GM19238 (cell line): Measurements from ENCODE around the gene EFL1.
"Not testable (repeated sequence)": the region's sequence is repeated elsewhere in the genome, so short reads cannot be mapped to it uniquely, and the experiment has no call there.

ENCODE experiments used
- DNase-seq: peaks from one replicate; pipeline ENCODE4 v3.0.0; 2011; ENCODE audit warnings: low spot score; ENCODE audit not compliant: insufficient read length

EFL1 gene

DNA sequence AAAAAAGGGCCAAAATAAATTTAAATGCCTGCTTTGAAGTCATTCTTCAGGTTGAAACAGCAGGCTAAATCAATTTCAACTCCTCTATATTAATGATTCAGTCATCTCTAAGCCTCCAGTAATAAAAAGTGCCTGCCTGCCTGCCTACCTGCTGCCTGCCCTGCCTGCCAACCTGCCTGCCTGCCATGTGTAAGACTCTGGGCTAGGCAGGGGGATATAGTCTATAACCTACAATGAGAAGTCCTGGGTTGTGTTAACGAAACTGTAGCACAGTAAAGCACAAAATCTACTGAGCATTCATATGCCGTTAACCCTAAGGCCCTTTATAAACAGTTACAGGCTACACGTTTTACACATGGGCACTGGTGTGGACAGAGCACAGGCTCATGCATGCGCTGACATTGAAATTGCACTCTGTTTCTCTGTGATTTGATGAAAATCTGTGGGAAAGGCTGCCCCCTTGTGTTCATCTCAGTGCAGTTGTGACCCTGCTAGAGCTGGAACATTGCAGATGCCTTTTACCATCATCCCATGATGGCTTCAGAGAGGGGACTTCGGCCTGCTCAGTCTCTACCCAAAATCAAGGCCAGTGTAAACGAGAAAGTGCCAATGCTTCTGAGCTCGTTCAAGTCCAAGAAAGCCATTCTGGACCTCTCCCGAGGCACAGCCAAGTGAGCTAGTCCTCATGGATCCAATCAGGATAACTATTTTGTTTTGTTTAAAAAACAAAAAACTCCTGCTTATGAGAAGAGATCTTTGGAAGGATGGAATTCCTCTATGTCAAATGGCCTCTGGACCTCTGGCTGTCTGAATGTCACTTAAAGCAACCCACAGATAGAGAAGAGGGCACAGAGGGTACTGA, 64.6 kb downstream of the EFL1 start:
- peak; percentile 20 for DNase-seq

DNA sequence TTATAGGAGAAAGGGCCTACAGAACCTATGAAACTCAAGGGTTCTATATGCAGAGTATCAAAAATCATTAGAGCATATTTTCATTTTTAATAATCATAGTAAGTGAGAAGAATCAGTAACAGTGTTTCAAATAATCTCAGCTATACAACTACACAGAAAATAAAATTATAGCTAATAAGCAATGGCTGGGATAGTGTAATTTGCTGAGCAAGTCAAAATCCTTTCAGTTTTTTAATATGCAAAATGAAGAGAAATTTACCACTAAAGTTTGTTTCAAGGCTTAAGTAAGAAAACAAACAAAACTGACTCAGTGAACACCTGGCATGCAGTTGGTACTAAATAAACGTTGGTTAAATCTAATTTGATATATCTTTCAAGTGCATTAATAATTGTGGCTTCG, 66.2 kb downstream of the EFL1 start:
- no peak for DNase-seq

DNA sequence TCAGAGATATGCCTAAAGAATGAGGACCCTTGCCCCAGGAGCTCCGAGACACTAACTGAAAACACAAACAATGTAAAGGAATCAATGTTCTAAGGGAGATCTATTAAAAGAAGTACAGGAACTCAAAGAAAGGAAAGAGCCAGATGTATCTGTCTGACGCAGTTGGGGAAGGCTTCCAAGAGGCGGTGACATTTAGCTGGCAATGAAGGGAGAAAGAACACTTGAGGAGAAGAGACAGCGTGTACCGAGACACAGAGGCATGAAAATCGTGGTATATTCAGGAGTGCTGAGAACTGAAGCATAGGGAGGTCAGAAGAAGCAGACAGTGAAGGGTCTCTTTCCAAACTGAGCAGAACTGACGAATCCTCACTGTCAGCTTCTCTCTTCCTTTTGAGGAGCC, 66.7 kb downstream of the EFL1 start:
- DNase-seq = not testable (repeated sequence)

DNA sequence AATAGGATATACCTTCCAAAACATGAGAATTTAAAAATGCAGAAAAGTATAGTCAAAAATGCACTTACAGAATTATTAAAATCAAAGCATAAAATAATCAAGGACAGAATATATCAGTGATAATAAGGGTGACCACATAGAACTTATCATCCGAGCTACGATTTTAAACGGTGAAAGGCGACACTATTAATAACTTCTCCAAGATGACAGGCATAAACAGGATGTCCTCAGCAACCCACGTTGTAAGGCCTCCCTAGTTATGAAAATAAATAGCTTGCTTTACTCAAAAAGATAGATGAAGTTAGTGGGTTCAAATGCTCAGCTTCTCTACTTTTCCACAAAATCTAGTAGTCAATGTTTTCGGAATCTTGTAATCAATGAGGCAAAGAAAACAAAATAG, 68.0 kb downstream of the EFL1 start:
- DNase-seq = not testable (repeated sequence)

DNA sequence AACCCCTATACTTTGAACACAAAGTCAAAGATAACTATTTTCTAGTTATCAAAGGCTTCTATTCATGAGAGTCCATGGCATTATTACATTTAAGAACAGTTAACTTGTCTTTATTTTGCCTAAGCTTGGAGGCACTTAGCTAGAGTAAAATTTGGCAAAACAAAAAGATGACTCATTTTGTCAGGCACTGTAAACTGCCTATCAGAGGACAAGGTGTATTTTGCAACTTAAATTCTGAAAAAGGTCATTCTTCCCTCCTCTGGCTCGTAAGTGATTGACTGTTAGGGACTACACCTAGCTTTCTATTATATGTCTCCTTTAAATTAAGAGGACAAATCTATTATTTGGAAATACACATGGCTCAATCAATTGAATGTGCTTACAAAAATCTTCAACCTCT, 69.1 kb downstream of the EFL1 start:
- not testable (repeated sequence) for DNase-seq

DNA sequence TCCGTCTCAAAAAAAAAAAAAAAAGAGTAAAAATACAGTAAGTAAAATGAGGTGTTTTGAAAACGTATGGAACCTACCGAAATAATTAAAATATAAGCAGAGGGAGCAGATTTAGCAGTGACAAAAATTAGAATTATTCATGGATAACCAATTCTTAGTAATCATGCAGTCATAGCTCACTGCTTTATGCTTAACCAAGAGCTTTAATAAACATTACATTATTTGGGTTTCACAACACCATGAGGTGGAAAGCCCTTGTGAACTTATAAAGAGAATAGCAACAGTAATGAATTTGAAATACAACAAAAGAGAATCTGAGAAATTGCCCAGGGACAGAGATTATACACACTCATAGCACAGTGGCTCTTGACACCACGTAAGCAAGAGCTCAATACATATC, 70.1 kb downstream of the EFL1 start:
- not testable (repeated sequence) for DNase-seq

DNA sequence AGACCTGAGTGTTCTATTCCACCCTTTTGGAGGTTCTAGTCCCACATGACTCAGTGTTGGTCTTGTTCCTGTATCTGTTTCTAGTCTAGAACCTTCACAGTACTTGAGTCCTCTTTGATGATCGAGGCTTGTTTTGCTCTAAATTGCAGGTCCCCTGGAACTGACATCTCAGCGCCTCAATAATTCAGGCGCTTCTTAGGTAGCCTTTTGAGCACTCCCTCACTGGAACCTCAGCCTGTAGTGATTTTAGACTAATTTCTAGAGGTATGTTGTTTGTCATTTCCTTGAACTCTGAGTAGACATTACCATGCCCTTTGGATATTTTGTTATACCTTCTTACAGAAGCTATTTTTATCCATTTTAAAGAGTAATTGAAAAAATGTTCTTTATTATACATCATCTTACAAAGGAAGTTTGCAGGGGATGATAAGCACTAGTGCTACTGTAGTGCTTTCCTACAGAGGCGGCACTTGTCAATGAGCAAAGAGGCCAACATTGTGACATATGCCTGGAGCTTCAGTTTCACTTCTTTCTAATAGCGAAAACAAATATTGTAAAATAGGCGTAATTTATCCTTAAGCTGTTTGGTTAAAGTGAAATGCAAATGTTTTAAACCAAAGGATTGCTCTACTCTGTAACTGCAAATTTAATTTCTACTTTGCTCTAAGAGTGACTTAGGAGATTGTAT, 75.7 kb downstream of the EFL1 start:
- DNase-seq = no peak

DNA sequence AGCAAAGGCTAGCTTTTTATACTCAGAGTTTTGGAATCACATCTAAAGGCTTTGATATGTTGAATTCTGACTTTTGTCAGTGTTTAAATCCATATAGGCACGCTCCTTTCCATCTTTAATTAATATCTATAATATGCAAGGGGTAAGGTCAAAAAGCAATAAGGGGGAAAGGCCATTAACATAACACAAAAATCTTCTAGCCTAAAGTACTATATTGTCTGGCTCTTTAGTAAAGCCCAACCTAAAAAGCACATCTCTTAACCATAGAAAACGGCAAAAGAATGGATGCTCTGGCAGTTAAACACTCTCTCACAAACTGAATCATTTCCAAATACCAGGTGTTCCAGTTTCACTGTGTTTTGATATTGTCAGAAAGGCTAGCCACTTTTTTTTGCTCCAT, 76.4 kb downstream of the EFL1 start:
- no peak for DNase-seq

DNA sequence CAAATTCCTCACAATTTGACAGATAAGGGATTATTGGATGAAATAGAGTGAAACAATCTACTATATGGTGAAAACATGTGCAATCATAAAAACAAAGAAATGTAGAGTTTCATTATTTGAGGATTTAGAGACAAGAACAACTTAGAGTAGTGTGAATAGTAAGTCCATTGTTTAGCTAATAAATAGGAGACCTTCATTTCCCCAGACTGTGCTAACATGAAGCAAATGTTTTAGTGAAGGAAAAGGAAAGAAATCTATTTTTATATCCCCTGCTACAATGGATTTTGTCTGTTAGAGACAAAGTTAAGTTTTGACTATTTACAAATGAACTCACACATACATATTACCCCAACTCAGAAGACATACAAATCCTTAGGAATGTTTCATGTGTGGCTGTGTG, 77.8 kb downstream of the EFL1 start:
- DNase-seq = no peak

DNA sequence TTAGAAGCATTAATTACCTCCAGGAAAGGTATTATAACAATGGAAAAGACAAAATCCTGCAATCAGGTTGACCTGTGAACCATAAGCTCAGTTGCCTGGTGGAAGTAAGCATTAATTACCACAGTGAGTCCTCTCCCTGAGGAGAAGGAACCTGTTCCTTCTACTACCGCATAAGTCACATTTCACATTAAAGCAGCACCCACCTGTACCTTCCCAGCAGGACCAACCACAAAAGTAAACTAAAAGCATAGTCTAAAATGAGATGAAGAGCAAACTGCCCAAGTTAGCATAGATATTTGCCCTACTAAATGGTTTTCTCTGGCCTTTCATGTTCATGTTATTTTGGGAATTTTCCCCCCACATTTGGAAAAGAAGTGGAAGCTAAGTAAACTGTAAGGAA, 78.2 kb downstream of the EFL1 start:
- DNase-seq = no peak

DNA sequence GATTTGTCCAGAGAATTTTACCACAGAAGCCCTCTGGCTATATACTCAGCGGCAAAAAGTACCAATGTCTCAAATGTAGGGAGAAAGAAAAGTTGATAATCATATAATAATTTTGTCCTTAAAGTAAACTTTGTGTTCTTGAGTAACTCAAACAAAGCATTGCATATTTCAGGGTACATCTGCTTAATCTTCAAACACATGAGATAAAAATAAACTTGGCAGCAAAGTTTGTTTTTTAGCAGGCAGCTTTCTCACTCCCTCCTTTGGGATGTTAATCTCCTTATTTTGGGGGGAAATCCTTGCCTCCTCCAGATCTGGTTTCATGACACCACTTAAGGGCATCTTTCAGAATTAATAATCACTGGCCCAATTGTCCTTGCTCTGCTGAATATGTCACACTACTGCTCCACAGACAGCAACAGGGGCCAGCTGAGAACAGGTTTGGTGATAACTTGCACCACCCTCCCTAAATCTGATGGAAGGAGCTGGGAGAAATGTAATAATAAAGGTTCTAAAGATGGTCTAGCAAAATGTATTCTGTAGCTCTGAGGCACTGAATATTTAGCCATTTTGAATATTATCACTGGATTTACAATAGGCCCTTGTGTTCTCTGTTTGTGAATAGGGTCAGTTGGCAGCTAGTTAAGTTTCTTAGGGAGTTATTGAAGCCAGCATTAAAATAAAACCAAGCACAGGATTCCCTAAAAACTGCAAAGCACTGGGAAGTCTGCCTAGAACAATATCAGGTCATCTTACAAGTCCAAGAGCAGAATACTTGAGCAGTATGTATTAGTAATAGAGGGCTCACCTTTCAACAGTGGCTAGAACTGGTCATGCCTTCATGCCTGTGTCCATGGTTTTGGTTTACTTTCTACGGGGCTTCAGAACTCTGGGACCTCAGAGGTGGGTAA, 79.2 kb downstream of the EFL1 start:
- no peak for DNase-seq

DNA sequence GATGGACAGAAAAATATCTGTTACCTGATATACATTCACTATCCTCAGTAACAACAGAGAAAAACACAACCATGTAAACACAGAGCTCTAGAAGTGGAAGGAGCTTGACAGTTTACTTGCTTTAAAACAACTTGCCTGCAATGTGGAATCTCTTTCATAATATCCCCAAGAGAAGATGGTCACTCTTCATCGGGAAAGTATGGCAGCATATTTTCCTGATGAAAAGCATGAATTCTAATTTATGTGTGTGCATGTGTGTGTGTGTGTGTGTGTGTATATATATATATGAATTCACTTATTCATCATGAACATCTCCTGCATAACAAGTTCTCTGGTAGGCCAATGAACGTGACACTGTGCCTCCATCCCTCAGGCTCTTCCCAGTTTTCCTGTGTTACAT, 81.2 kb downstream of the EFL1 start:
- no peak for DNase-seq

DNA sequence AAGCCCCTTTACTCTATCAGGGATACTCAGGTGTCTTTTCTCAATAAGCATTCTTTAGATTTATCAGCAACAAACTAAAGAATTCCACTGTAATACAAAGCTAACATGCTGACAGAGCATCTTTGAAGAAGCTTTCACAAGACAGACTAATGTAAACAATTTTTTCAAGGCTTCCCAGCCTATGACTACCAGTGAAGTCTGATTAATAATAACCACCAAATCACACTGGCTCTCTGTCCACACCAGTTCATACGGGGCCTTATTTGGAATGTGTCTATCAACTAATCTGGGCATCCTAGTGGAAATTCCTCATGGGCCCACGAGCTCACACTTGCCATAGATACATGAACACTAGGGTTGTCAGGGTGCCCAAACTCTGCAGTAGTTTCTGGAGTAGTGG, 84.5 kb downstream of the EFL1 start:
- no peak for DNase-seq

DNA sequence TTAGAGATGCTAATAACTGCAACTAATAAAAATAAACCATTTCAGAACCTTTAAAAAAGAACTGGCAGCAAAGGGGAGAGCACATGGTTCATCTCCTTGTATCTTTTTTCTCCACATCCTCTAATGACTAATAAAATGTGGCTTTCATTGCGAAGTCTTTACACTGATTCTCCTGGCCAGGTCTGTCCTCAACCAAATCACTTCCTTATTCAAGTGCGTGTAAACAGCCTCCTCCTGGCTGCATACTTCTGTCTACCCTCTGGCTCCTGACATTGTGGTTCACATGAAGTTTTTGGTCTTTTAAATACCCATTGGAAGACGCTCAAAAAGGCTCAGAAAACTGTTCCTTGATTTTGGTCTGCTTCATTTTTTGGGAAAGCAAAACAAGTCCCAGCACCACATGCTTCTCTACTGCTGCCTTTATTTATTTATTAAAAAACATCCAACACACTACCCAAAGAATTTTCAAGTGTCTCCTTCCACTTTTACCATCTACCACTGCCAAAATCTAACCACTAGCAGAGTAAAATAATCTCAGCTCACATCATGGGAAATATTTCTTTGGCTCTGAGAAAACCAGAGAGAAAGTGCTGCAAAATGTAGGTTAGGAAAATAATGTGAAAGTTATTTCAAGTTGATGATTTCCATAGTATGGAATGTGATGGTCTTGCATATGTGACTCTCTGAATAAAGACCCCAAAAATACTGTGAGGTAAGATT, 85.1 kb downstream of the EFL1 start:
- no peak for DNase-seq

DNA sequence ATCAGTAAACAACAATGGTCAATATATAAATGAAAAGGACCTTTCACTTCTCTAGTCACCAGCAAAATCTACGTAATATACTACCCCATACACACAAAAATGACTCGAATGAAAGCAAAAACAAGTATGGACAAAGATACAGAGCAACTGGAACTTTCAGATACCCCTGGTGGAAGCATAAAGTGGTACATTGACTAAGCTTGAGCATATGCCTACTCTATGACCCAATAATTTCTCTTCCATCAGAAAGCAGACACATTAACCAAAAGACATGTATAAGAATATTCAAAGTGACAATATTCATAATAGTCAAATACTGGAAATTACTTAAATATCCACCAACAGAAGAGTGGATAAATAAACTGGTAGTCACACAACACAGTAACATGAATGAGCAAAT, 86.0 kb downstream of the EFL1 start:
- no peak for DNase-seq

DNA sequence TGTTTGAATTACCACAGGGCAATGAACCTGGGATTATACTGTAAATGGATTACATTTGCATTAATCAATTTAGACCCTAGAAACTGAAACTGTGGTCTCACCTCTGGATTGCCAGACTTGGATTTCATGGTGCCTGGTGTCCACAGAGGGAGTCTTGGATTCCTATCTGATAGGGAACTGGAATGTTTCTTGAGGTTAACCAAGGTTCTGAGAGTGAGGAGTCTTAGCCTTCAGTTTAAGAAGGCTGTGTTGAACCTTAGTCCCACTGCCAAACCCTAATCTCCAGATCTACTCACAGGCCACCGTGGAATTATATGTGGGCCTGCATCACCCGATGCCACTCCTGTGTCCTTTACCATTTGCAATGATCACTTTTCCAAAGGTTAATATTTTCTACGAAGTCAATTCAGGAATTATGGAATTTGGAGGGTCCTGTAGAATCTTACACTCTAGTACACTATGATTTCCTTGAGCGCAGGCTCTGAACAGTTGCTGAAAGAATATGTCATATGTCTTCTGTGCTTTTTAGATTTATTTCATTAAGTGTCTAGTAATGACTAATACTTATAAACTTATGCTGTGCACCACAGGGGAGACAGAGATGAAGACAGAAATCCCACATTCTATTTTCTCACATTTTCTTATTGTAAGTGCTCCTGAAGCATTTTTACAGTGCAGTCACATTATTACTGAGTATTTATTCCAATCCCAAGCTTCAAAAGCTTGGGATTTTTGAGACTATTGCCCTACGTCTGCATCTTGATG, 87.9 kb downstream of the EFL1 start:
- DNase-seq = no peak

DNA sequence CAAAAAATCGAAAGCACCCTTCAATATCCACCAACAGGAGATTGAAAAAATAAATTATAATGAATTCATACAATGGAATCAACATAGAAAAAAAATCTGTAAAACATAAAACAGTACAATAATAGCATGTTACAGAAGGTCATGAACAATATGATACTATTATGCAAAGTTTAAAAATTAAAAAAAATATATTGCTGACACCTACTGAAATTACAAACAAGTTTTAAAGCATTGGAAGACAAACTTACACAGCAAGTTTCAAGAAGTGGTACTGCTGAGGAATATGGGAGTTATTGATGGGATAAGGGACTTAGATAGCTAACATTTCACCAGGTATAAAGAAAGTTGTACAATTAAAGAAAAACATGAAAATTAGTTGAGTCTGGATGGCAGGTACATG, 89.4 kb downstream of the EFL1 start:
- no peak for DNase-seq

DNA sequence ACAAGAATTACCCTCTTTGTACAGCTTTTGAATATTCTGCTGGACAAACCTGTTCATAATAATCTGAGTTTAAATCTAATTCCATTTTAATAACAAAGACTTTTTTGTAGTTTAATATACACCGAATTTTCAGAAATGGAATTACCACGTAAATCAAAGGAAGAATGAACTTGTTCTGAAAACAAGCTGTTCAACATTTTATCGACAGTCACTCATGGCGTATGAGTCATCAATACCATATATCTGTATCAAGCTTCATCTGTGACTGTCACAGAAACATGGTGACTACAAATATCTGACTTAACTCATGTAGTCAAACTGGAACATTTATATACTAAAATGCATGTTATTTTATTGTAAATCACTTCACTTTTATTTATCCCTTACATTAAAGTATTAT, 90.0 kb downstream of the EFL1 start:
- no peak for DNase-seq

DNA sequence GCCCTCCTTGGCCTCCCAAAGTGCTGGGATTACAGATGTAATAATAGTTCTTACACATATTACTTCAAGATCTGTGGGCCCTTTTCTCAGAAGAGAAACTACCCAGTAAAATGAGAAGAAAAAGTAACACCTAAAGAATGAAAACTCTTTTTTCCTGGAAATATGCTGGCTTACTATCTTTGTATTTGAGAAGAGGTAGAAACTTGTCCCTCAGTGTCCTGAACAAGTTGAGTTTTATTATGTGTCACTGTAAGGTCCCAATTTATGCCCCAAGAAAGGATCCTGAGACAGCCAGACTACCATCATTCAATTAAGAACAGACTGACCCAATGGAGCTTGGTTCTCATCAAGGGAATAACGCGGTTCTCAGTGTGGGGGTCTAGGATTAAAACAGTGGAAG, 93.8 kb downstream of the EFL1 start:
- DNase-seq = no peak

DNA sequence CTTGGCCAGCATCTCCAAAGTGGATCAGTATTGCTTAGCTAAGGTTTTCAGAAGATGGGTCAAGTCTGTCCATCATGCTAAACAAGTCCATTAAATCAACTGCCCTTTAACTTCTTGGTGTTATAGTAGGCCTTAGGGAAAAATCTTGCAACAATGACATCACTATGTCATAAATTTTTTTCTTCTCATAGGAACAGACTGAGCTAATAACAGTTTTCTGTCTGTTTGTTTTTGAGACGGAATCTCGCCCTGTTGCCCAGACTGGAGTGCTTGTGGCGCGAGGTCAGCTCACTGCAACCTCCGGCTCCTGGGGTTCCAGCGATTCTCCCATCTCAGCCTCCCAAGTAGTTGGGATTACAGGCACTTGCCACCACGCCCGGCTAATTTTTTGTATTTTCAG, 94.2 kb downstream of the EFL1 start:
- DNase-seq = no peak
